ENCODE data around the gene IQSEC3. TPM values are rescaled to one million over a fixed set of nuclear protein-coding genes. Genes with fewer than 3 reads are reported as not detected.
"Not testable (repeated sequence)": the region's sequence is repeated elsewhere in the genome, so short reads cannot be mapped to it uniquely, and the experiment has no call there.

The IQSEC3 gene
- not detected in 2 replicates for total RNA-seq (2016; rRNA removed; fragmentation: Illumina TruSeq; extraction: Trizol)
- not detected in 2 replicates for total RNA-seq (2016; cell fraction: cytosol; rRNA removed; fragmentation: Illumina TruSeq; extraction: Trizol; ENCODE audit: low read depth)
- total RNA-seq (2016; cell fraction: insoluble cytoplasmic fraction; rRNA removed; fragmentation: Illumina TruSeq; extraction: Trizol) = not detected in 2 replicates
- total RNA-seq (2016; cell fraction: membrane; rRNA removed; fragmentation: Illumina TruSeq; extraction: Trizol) = not detected in 2 replicates
- not detected in 2 replicates for total RNA-seq (2016; cell fraction: nucleus; rRNA removed; fragmentation: Illumina TruSeq; extraction: Trizol)
- polyA plus RNA-seq (2011; rRNA removed) = not detected in 2 replicates
- polyA plus RNA-seq (2011; cell fraction: cytosol; rRNA removed) = not detected in 2 replicates
- not detected in 2 replicates for polyA plus RNA-seq (2011; cell fraction: nucleus; rRNA removed)
- polyA plus RNA-seq (2012) = not detected in 2 replicates
- not detected in 2 replicates for polyA plus RNA-seq (2016; cell fraction: cytosol; fragmentation: Illumina TruSeq; extraction: Trizol; ENCODE audit: low read depth)
- not detected in 2 replicates for polyA plus RNA-seq (2016; cell fraction: insoluble cytoplasmic fraction; fragmentation: Illumina TruSeq; extraction: Trizol; ENCODE audit: low read depth)
- not detected in 2 replicates for polyA plus RNA-seq (2016; cell fraction: membrane; fragmentation: Illumina TruSeq; extraction: Trizol; ENCODE audit: low read depth)
- polyA plus RNA-seq (2016; cell fraction: nucleus; fragmentation: Illumina TruSeq; extraction: Trizol; ENCODE audit: insufficient read depth, low read depth) = not detected in 2 replicates
- polyA minus RNA-seq (2011; rRNA and poly(A)+ RNA removed; ENCODE audit: low replicate concordance) = not detected in 2 replicates
- polyA minus RNA-seq (2011; cell fraction: cytosol; rRNA and poly(A)+ RNA removed) = not detected in 2 replicates
- not detected in 2 replicates for polyA minus RNA-seq (2011; cell fraction: nucleus; rRNA and poly(A)+ RNA removed)
- Bru-seq, nascent RNA = not detected
- not detected for BruChase-seq, experiment 1, labeled RNA remaining after a 6-hour chase
- BruChase-seq, experiment 2, labeled RNA remaining after a 2-hour chase = percentile 1 among the genes with signal in this experiment
- long read RNA-seq, experiment 1 = 0 reads
- long read RNA-seq, experiment 2 = 0 reads

GRCh38 chr12:66428-66781 is at the start of gene IQSEC3:
IQSEC3 (plus strand) TSS chr12:66767; CDS start chr12:66883, 116 bp downstream.
- 31% methylated on average over 6 of the region's 27 CpGs for WGBS (ENCODE audit: low lambda C conversion rate)
- CTCF ChIA-PET (ENCODE audit: low intra/inter-chr PET ratio, low total read pairs); H3K9ac ChIP-seq (ENCODE audit: insufficient read depth, low read depth, low read length); ATAC-seq; H3K9me3 ChIP-seq (ENCODE audit: low read length); intact Hi-C loops (cut with micrococcal nuclease; ENCODE audit: unreplicated experiment); H3K79me2 ChIP-seq (ENCODE audit: insufficient read depth, low read length); in situ Hi-C loops (cut with HindIII; ENCODE audit: extremely low pct_ligation_motif_present, low pct_unique_long_range_greater_than_20kb); H4K20me1 ChIP-seq (ENCODE audit: insufficient read depth, low read length); BruUV-seq (replicated peaks); H3K27me3 ChIP-seq (ENCODE audit: control insufficient read depth in 1 of 2, insufficient read depth in 2 of 2, low read length in 2 of 2); H3K27ac ChIP-seq (ENCODE audit: extremely low read length, insufficient read depth, low read length); H3K4me3 ChIP-seq (replicated peaks in 1 of 3; ENCODE audit: insufficient read depth in 1 of 3, low read depth in 2 of 3, low read length in 3 of 3); H3K4me1 ChIP-seq (ENCODE audit: insufficient read depth, low read length); H2AFZ ChIP-seq (ENCODE audit: low read length); H3K36me3 ChIP-seq (replicated peaks in 1 of 2; ENCODE audit: control insufficient read depth in 1 of 2, insufficient read depth in 2 of 2, low read length in 2 of 2); FAIRE-seq; POLR2A ChIA-PET; DNase-seq (ENCODE audit: low spot score): not testable (repeated sequence)
- 0 out of 2 replicates have a peak within 1 kb of the TSS, but pooled peaks have one; percentile 12 for H3K4me2 ChIP-seq (ENCODE audit: low read depth, low read length)

DNA sequence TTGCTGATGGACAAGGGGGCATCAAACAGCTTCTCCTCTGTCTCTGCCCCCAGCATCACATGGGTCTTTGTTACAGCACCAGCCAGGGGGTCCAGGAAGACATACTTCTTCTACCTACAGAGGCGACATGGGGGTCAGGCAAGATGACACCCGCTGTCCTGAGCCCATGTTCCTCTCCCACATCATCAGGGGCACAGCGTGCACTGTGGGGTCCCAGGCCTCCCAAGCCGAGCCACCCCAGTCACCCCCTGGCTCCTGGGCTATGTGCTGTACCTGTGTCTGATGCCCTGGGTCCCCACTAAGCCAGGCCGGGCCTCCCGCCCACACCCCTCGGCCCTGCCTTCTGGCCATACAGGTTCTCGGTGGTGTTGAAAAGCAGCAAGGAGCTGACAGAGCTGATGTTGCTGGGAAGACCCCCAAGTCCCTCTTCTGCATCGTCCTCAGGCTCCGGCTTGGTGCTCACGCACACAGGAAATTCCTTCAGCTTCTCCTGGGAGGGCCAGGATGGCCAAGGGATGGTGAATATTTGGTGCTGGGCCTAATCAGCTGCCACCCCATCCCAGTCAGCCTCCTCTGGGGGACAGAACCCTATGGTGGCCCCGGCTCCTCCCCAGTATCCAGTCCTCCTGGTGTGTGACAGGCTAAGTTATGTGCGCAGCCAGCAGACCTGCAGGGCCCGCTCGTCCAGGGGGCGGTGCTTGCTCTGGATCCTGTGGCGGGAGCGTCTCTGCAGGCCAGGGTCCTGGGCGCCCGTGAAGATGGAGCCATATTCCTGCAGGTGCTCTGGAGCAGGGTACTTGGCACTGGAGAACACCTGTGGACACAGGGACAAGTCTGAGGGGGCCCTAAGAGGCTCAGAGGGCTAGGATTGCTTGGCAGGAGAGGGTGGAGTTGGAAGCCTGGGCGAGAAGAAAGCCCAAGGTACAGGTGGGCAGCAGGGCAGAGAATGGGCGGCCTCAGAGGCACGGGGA is 48.9 kb upstream of the IQSEC3 start:
- in situ Hi-C loops (cut with HindIII; ENCODE audit: extremely low pct_ligation_motif_present, low pct_unique_long_range_greater_than_20kb); DNase-seq (ENCODE audit: low spot score); ATAC-seq; intact Hi-C loops (cut with micrococcal nuclease; ENCODE audit: unreplicated experiment); H2AFZ ChIP-seq (ENCODE audit: low read length); H3K4me3 ChIP-seq (replicated peaks in 1 of 3; ENCODE audit: insufficient read depth in 1 of 3, low read depth in 2 of 3, low read length in 3 of 3); H3K27ac ChIP-seq (ENCODE audit: extremely low read length, insufficient read depth, low read length); H3K27me3 ChIP-seq (ENCODE audit: control insufficient read depth in 1 of 2, insufficient read depth in 2 of 2, low read length in 2 of 2); H3K4me2 ChIP-seq (ENCODE audit: low read depth, low read length); H3K9me3 ChIP-seq (ENCODE audit: low read length); H3K9ac ChIP-seq (ENCODE audit: insufficient read depth, low read depth, low read length); BruUV-seq (replicated peaks); POLR2A ChIA-PET; H4K20me1 ChIP-seq (ENCODE audit: insufficient read depth, low read length); FAIRE-seq; CTCF ChIA-PET (ENCODE audit: low intra/inter-chr PET ratio, low total read pairs); H3K79me2 ChIP-seq (ENCODE audit: insufficient read depth, low read length): not testable (repeated sequence)
- peaks cover 36% of the 10 kb centered on the region for H3K4me1 ChIP-seq (ENCODE audit: insufficient read depth, low read length)
- peaks cover 4 to 14% of the 10 kb centered on the region in 2 experiments; a peak in 4 of 5 replicates for H3K36me3 ChIP-seq (replicated peaks in 1 of 2; ENCODE audit: control insufficient read depth in 1 of 2, insufficient read depth in 2 of 2, low read length in 2 of 2)
- WGBS (ENCODE audit: low lambda C conversion rate) = 97% methylated on average over 16 of the region's 23 CpGs

DNA sequence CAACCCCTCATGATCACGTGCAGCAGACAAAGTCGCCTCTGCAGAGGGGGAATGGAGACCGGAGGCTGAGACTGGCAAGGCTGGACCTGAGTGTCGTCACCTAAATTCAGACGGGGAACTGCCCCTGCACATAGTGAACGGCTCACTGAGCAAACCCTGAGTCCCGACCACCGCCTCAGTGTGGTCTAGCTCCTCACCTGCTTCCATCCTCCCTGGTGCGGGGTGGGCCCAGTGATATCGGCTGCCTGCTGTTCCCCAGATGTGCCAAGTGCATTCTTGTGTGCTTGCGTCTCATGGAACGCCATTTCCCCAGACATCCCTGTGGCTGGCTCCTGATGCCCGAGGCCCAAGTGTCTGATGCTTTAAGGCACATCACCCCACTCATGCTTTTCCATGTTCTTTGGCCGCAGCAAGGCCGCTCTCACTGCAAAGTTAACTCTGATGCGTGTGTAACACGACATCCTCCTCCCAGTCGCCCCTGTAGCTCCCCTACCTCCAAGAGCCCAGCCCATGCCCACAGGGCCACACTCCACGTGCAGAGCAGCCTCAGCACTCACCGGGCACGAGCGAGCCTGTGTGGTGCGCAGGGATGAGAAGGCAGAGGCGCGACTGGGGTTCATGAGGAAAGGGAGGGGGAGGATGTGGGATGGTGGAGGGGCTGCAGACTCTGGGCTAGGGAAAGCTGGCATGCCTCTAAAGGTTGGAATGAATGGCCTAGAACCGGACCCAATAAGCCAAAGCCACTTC is 47.6 kb upstream of the IQSEC3 start:
- peaks cover 4 to 15% of the 10 kb centered on the region in 2 experiments; a peak in 4 of 5 replicates for H3K36me3 ChIP-seq (replicated peaks in 1 of 2; ENCODE audit: control insufficient read depth in 1 of 2, insufficient read depth in 2 of 2, low read length in 2 of 2)
- H3K79me2 ChIP-seq (ENCODE audit: insufficient read depth, low read length); H3K4me3 ChIP-seq (replicated peaks in 1 of 3; ENCODE audit: insufficient read depth in 1 of 3, low read depth in 2 of 3, low read length in 3 of 3); DNase-seq (ENCODE audit: low spot score); H3K27me3 ChIP-seq (ENCODE audit: control insufficient read depth in 1 of 2, insufficient read depth in 2 of 2, low read length in 2 of 2); H4K20me1 ChIP-seq (ENCODE audit: insufficient read depth, low read length); in situ Hi-C loops (cut with HindIII; ENCODE audit: extremely low pct_ligation_motif_present, low pct_unique_long_range_greater_than_20kb); intact Hi-C loops (cut with micrococcal nuclease; ENCODE audit: unreplicated experiment); BruUV-seq (replicated peaks); H3K9ac ChIP-seq (ENCODE audit: insufficient read depth, low read depth, low read length); POLR2A ChIA-PET; CTCF ChIA-PET (ENCODE audit: low intra/inter-chr PET ratio, low total read pairs); H3K4me2 ChIP-seq (ENCODE audit: low read depth, low read length); FAIRE-seq; H3K9me3 ChIP-seq (ENCODE audit: low read length); ATAC-seq; H2AFZ ChIP-seq (ENCODE audit: low read length): not testable (repeated sequence)
- peaks cover 36% of the 10 kb centered on the region for H3K4me1 ChIP-seq (ENCODE audit: insufficient read depth, low read length)
- H3K27ac ChIP-seq (ENCODE audit: extremely low read length, insufficient read depth, low read length) = peak overlapping the region; percentile 35
- 93% methylated on average over 16 of the region's 26 CpGs for WGBS (ENCODE audit: low lambda C conversion rate)
